H1 (cell line): ENCODE data around the gene NFATC1. TPM values are rescaled to one million over a fixed set of nuclear protein-coding genes. Genes with fewer than 3 reads are reported as not detected.

ENCODE experiments used
- CTCF ChIA-PET: fragments of 300-600 bp; sonication (Branson Sonifier 250); formaldehyde crosslinking; loops from one replicate; lab custom pipeline; 2021; ENCODE audit not compliant: partially characterized antibody; lab: Charles Lee
- POLR2A ChIA-PET: fragments of 300-600 bp; sonication (Branson Sonifier 250); formaldehyde crosslinking; loops from one replicate; lab custom pipeline; 2021; ENCODE audit warnings: inconsistent platforms; ENCODE audit not compliant: partially characterized antibody; lab: Charles Lee
- DNase-seq, 2 experiments: peaks; one replicate each; pipeline versions ENCODE4 v3.0.0 to v3.0.0-alpha.2; 2010 to 2022; ENCODE audit warnings: low spot score in 2 of 2, low read depth in 1 of 2, mixed read lengths in 1 of 2
- FAIRE-seq: peaks from 2 replicates; lab custom pipeline; 2011; peaks lifted over from hg19 to GRCh38; lab: Jason Lieb, UNC
- H2AFZ ChIP-seq: 2 replicates; pipeline ENCODE4 v1.8.1; 2012; ENCODE audit warnings: low read length, inconsistent platforms
- H2AK5ac ChIP-seq: 2 replicates; pipeline ENCODE4 v1.6.1; 2013; ENCODE audit warnings: low read depth, low read length
- H2BK120ac ChIP-seq: replicated peaks from 2 replicates; pipeline ENCODE3; 2013; ENCODE audit warnings: low read depth, low read length, inconsistent platforms
- H2BK12ac ChIP-seq: 2 replicates; pipeline ENCODE4 v1.6.1; 2013; ENCODE audit warnings: low read depth, low read length
- H2BK15ac ChIP-seq: 2 replicates; pipeline ENCODE4 v1.6.1; 2013; ENCODE audit warnings: low read length
- H2BK20ac ChIP-seq: 2 replicates; pipeline ENCODE4 v1.6.1; 2013; ENCODE audit warnings: low read length
- H2BK5ac ChIP-seq: 2 replicates; pipeline ENCODE4 v1.6.1; 2013; ENCODE audit warnings: low read depth, low read length
- H3K14ac ChIP-seq: 2 replicates; pipeline ENCODE4 v1.6.1; 2013; ENCODE audit warnings: inconsistent platforms; ENCODE audit not compliant: insufficient read length
- H3K18ac ChIP-seq: 2 replicates; pipeline ENCODE4 v1.6.1; 2013; ENCODE audit warnings: low read length; ENCODE audit errors: extremely low read depth
- H3K23ac ChIP-seq: 2 replicates; pipeline ENCODE4 v1.6.1; 2013; ENCODE audit warnings: inconsistent platforms; ENCODE audit not compliant: insufficient read length
- H3K23me2 ChIP-seq: 2 replicates; pipeline ENCODE4 v1.6.1; 2013; ENCODE audit warnings: low read depth, low read length
- H3K27ac ChIP-seq: 2 replicates; pipeline ENCODE4 v1.6.1; 2011; ENCODE audit warnings: low read depth, low read length, inconsistent platforms
- H3K27me3 ChIP-seq, 4 experiments: replicated peaks in 1 of 4; 1 replicate in 1 of 4; 2 replicates in 3 of 4; pipeline versions ENCODE4 v1.6.1 to v1.8.1; 2011 to 2013; ENCODE audit warnings: low read length in 3 of 4, mild to moderate bottlenecking in 3 of 4, inconsistent platforms in 2 of 4, mixed read lengths in 2 of 4, moderate library complexity in 1 of 4; ENCODE audit not compliant: control insufficient read depth in 3 of 4, insufficient read depth in 3 of 4; ENCODE audit errors: extremely low read depth in 1 of 4
- H3K36me3 ChIP-seq, 4 experiments: 2 replicates each; pipeline versions ENCODE4 v1.6.1 to v1.8.1; 2011 to 2013; ENCODE audit warnings: mild to moderate bottlenecking in 4 of 4, low read length in 3 of 4, moderate library complexity in 2 of 4, control low read depth in 1 of 4, inconsistent platforms in 1 of 4; ENCODE audit not compliant: insufficient read depth in 4 of 4, control insufficient read depth in 2 of 4
- H3K4ac ChIP-seq: replicated peaks from 2 replicates; pipeline ENCODE3; 2013; ENCODE audit warnings: low read length, low read depth, mixed read lengths, inconsistent platforms; ENCODE audit not compliant: insufficient read length
- H3K4me1 ChIP-seq, 4 experiments: replicated peaks in 1 of 4; 1 replicate in 1 of 4; 2 replicates in 3 of 4; pipeline versions ENCODE4 v1.6.1 to v1.8.1; 2011 to 2013; ENCODE audit warnings: low read length in 3 of 4, inconsistent platforms in 2 of 4, mixed read lengths in 1 of 4; ENCODE audit not compliant: insufficient read depth in 4 of 4, control insufficient read depth in 3 of 4
- H3K4me2 ChIP-seq, 2 experiments: 2 replicates each; pipeline versions ENCODE4 v1.6.1 to v1.8.1; 2011 to 2013; ENCODE audit warnings: low read depth in 2 of 2, low read length in 2 of 2, control low read depth in 1 of 2, inconsistent platforms in 1 of 2, mild to moderate bottlenecking in 1 of 2; ENCODE audit not compliant: insufficient read depth in 1 of 2
- H3K4me3 ChIP-seq, 4 experiments: fragments of 200-600, 300-600 bp in 1 of 4; sonication (generic), shearing (Covaris generic), sonication (Bioruptor Twin) in 1 of 4; 2 replicates each; pipeline versions ENCODE4 v1.5.1 to v1.8.1; 2011 to 2016; ENCODE audit warnings: low read length in 4 of 4, low read depth in 3 of 4, control low read depth in 2 of 4, inconsistent platforms in 2 of 4, mild to moderate bottlenecking in 2 of 4, mixed read lengths in 1 of 4, moderate library complexity in 1 of 4; ENCODE audit not compliant: insufficient read depth in 2 of 4; ENCODE audit errors: extremely low read depth in 1 of 4
- H3K56ac ChIP-seq: replicated peaks from 2 replicates; pipeline ENCODE3; 2013; ENCODE audit warnings: low read depth, mild to moderate bottlenecking, mixed read lengths, low read length, inconsistent platforms; ENCODE audit not compliant: insufficient read length
- H3K79me1 ChIP-seq: 2 replicates; pipeline ENCODE4 v1.6.1; 2013; ENCODE audit warnings: low read depth, low read length, control low read depth
- H3K79me2 ChIP-seq, 2 experiments: 2 replicates each; pipeline versions ENCODE4 v1.6.1 to v1.8.1; 2012 to 2013; ENCODE audit warnings: low read length in 2 of 2, mild to moderate bottlenecking in 2 of 2, inconsistent platforms in 1 of 2; ENCODE audit not compliant: insufficient read depth in 2 of 2, control insufficient read depth in 1 of 2
- H3K9ac ChIP-seq, 4 experiments: replicated peaks in 1 of 4; 1 replicate in 1 of 4; 2 replicates in 3 of 4; pipeline versions ENCODE4 v1.6.1 to v1.8.1; 2011 to 2013; ENCODE audit warnings: low read depth in 3 of 4, low read length in 3 of 4, control low read depth in 2 of 4, mild to moderate bottlenecking in 2 of 4, moderate library complexity in 2 of 4, inconsistent platforms in 1 of 4; ENCODE audit errors: extremely low read depth in 1 of 4
- H3K9me3 ChIP-seq, 2 experiments: 2 replicates each; pipeline versions ENCODE4 v1.6.1 to v1.8.1; 2012 to 2013; ENCODE audit warnings: mild to moderate bottlenecking in 2 of 2, moderate library complexity in 2 of 2, control low read depth in 1 of 2, inconsistent platforms in 1 of 2, low read depth in 1 of 2, low read length in 1 of 2, mixed read lengths in 1 of 2; ENCODE audit not compliant: insufficient read depth in 2 of 2
- H4K20me1 ChIP-seq, 2 experiments: replicated peaks in 1 of 2; 2 replicates each; pipeline versions ENCODE3 to v1.8.1; 2011 to 2013; ENCODE audit warnings: inconsistent platforms in 2 of 2, low read length in 2 of 2, mild to moderate bottlenecking in 1 of 2; ENCODE audit not compliant: insufficient read depth in 2 of 2, control insufficient read depth in 1 of 2
- H4K5ac ChIP-seq: 2 replicates; pipeline ENCODE4 v1.6.1; 2013; ENCODE audit warnings: low read length, low read depth, mixed read lengths, inconsistent platforms; ENCODE audit not compliant: insufficient read length
- H4K8ac ChIP-seq: 2 replicates; pipeline ENCODE4 v1.8.0; 2013; ENCODE audit warnings: mild to moderate bottlenecking, moderate library complexity, low read length, inconsistent platforms; ENCODE audit not compliant: insufficient read depth; ENCODE audit errors: extremely low read depth
- H4K91ac ChIP-seq: replicated peaks from 2 replicates; pipeline ENCODE3; 2013; ENCODE audit warnings: low read length, mixed read lengths, inconsistent platforms; ENCODE audit not compliant: insufficient read length
- ASH2L ChIP-seq: fragments of 200-600, 300-600 bp; sonication (generic); IDR thresholded peaks from one replicate; pipeline ENCODE4 v1.7.1; 2017; ENCODE audit warnings: low read length
- CHD2 ChIP-seq: IDR thresholded peaks from 2 replicates; pipeline ENCODE4 v1.6.1; 2012; ENCODE audit warnings: low read length, improper control_type of control experiment
- POLR2A ChIP-seq, 2 experiments: IDR thresholded peaks; 1 replicate in 1 of 2; 2 replicates in 1 of 2; pipeline ENCODE4 v1.6.1; 2011; ENCODE audit warnings: low read depth in 2 of 2, low read length in 2 of 2, mild to moderate bottlenecking in 2 of 2; ENCODE audit errors: control extremely low read depth in 1 of 2
- WGBS, 2 experiments: shearing (Covaris generic) in 1 of 2; methylation state at CpG; one replicate each; pipeline versions ENCODE4 v1.1.6 to v1.1.7; 2013 to 2015; ENCODE audit warnings: low lambda C conversion rate in 2 of 2, mixed read lengths in 2 of 2, inconsistent platforms in 1 of 2, low coverage in 1 of 2, missing lambda C conversion rate in 1 of 2; ENCODE audit not compliant: insufficient replicate concordance in 2 of 2, insufficient coverage in 1 of 2, insufficient read length in 1 of 2; ENCODE audit errors: extremely low coverage in 1 of 2, missing lambda C conversion rate in 1 of 2; 5-methylcytosine and 5-hydroxymethylcytosine counted together
- polyA plus RNA-seq, 7 experiments: library from polyadenylated mRNA; depleted of rRNA in 3 of 7; stranded (reverse) in 5 of 7; unstranded in 2 of 7; fragments of >200 nt in 5 of 7; fragments of 200-250 nt in 2 of 7; gene quantifications; 1 replicate in 5 of 7; 2 replicates in 1 of 7; 4 replicates in 1 of 7; pipeline versions ENCODE4 v1.2.1 to v1.2.3, GENCODE V29; 2011 to 2013; ENCODE audit warnings: missing spikeins in 2 of 7, mixed read lengths in 2 of 7
- total RNA-seq: library from RNA; stranded (reverse); fragmentation: NEBNext Ultra II Directional; extraction: Animal tissue kit (Norgen Biotek cat#: 25700); gene quantifications from 2 replicates; pipeline ENCODE4 v1.2.1, GENCODE V29; 2021

The NFATC1 gene
- total and polyA plus RNA-seq, 2 of the 8 experiments (the other 6 are each of a cell fraction or from before 2014, with no cell fraction given) = 2.0 to 6.6 TPM

DNA sequence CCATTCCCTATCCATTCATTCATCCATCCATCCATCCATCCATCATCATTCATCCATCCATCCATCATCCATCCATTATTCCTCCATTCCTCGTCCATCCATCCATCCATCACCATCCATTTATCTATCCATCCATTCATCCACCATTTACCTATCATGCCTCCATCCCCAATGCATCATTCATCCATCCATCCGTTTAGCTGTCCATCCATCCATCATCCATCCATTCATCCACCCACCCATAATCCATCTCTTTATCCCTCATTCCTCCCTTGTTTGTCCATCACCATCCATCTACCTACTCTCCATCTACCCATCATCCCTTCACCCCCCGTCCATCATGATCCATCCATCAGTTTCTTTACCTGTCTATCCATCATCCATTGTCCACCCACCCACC, 13.6 kb downstream of the NFATC1 start:
- Histone ChIP-seq H3K9ac (no peak overlapping the region), H3K36me3 (peaks cover 0 to 5% (median 0%) of the 10 kb centered on the region in 4 experiments; a peak in 1 of 8 replicates), H3K4ac (no peak overlapping the region), H3K14ac (no peak overlapping the region), H3K4me1 (peaks cover 0 to 4% (median 0%) of the 10 kb centered on the region in 4 experiments; a peak in 2 of 7 replicates), H3K56ac (no peak overlapping the region), H4K91ac (no peak overlapping the region), H3K23me2 (peaks cover 10% of the 10 kb centered on the region; the same call in 1 of the 2 replicates), H3K18ac (no peak overlapping the region), H2BK12ac (no peak overlapping the region), H3K23ac (no peak overlapping the region), H3K4me2 (no peak overlapping the region), H3K4me3 (no peak overlapping the region), H3K79me1 (0 out of 2 replicates have a peak, but pooled peaks cover 2% of the 10 kb centered on the region), H4K20me1 (peaks cover 0 to 5% of the 10 kb centered on the region in 2 experiments), H2BK5ac (no peak overlapping the region), H3K27me3 (peaks cover 0 to 2% (median 0%) of the 10 kb centered on the region in 4 experiments; a peak in 3 of 7 replicates), H3K79me2 (no peaks in the 10 kb centered on the region), H4K8ac (no peak overlapping the region), H4K5ac (no peak overlapping the region), H2AK5ac (no peak overlapping the region), H2BK120ac (no peak overlapping the region), H2BK15ac (no peak overlapping the region), H3K27ac (no peak overlapping the region), H2AFZ (no peak overlapping the region), H2BK20ac (no peak overlapping the region), H3K9me3 (no peaks in the 10 kb centered on the region; a peak in 1 of 4 replicates)
- POLR2A ChIA-PET = no interaction called here
- CTCF ChIA-PET = no interaction called here
- WGBS, 2 experiments = 87 to 100% methylated on average over 2 to 3 of the region's 3 CpGs
- no peak for FAIRE-seq
- no peak for DNase-seq
- TF ChIP-seq CHD2 (no peak), ASH2L (no peak), POLR2A (IDR thresholded peaks at IDR 0.05; ENCODE audit: control extremely low read depth in 1 of 2, low read depth in 2 of 2, low read length in 2 of 2) (no peak)
